ENCODE results near the gene ZAP70. TPM values are rescaled to one million over a fixed set of nuclear protein-coding genes. Genes with fewer than 3 reads are reported as not detected.

Gene ZAP70
- total RNA-seq, 4 donors from 2014 or later: 0.46 to 2.2 (median 1.5) TPM

DNA sequence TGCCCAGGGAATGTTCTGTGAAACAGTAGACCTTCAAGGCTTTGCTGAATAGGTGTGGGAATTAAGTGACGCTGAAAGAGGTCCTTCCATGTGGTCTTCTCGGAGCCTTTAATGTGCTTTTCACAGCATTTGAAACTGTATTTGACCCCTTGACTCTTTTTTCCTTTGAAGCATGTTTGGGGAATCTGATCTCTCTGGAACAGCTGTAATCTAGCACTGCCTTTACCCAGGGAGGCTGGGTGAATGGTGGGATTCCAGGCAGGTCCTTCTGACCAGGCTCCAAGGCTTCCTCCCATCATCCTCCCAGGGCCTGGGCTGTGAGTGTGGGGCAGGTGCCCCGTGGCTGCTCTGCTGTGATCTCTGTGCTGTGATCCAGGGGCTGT is 4.2 kb downstream of the ZAP70 start:
- H3K9me3 ChIP-seq: no peaks in the 10 kb centered on the region

DNA sequence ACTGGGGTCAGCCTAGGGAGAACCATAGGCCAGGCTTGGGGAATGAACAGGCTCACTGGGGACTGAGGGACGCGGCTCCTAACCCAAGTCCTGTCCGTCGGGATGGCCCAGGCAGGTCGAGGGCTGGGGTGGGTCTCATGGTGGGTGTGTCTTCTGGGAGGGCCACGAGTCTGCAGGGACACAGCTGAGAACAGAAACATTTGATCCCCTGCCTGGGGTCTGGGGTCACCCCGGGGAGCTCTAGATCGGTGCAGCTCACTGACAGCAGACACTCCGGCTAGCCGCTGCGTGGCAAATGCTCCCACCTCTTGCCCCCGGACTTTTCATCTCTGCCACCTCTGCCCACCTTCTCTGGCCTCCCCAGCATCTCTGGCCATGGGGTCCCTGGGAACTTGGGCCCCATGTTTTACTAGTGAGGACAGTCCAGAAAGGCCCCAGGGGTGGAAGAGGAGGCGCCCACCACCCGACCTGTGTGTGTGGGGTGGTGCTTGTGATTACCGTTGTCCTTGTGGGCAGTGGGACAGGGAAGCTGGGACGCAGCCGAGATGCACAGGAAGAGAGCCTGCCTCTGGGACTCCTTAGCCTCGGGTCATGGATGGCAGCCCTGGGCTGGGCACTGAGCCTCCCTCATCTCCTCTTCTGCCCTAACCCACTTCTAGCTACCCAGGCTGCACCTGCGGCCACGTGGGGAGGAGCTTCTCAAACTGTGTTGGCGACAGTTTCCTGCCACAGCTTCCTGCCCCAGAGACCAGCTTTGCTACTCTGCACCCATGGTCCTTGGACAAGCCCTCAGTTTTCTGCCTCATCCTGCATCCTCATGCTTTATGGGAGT is 4.9 kb downstream of the ZAP70 start:
- WGBS, 2 donors (ENCODE audit: low coverage in 1 of 2): 64% methylated on average over 9 of the region's 21 CpGs; no CpG with 5 or more reads in 1 of the 2 donors
- Histone ChIP-seq H3K27ac (no peak overlapping the region), H3K9me3 (no peaks in the 10 kb centered on the region), H3K36me3 (no peaks in the 10 kb centered on the region), H3K27me3 (no peaks in the 10 kb centered on the region), H3K4me1 (no peaks in the 10 kb centered on the region), H3K4me3 (no peak overlapping the region)
- TF ChIP-seq EP300 (IDR thresholded peaks at IDR 0.05) (no peak), POLR2A (IDR thresholded peaks at IDR 0.05) (no peak), POLR2AphosphoS5 (IDR thresholded peaks at IDR 0.05) (no peak)
- TF ChIP-seq, protein P1, sequence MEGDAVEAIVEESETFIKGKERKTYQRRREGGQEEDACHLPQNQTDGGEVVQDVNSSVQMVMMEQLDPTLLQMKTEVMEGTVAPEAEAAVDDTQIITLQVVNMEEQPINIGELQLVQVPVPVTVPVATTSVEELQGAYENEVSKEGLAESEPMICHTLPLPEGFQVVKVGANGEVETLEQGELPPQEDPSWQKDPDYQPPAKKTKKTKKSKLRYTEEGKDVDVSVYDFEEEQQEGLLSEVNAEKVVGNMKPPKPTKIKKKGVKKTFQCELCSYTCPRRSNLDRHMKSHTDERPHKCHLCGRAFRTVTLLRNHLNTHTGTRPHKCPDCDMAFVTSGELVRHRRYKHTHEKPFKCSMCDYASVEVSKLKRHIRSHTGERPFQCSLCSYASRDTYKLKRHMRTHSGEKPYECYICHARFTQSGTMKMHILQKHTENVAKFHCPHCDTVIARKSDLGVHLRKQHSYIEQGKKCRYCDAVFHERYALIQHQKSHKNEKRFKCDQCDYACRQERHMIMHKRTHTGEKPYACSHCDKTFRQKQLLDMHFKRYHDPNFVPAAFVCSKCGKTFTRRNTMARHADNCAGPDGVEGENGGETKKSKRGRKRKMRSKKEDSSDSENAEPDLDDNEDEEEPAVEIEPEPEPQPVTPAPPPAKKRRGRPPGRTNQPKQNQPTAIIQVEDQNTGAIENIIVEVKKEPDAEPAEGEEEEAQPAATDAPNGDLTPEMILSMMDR (IDR thresholded peaks at IDR 0.05): no peak
- ATAC-seq: no peak

More for the DNA sequence above, 4.2 kb downstream of the ZAP70 start:
- Histone ChIP-seq H3K27ac (no peak overlapping the region), H3K36me3 (no peaks in the 10 kb centered on the region), H3K4me1 (no peaks in the 10 kb centered on the region), H3K4me3 (no peak overlapping the region), H3K27me3 (no peaks in the 10 kb centered on the region)
- ATAC-seq: no peak
- WGBS, 2 donors (ENCODE audit: low coverage in 1 of 2): 72 to 80% methylated on average over 2 to 3 of the region's 3 CpGs
- TF ChIP-seq EP300 (IDR thresholded peaks at IDR 0.05) (no peak), POLR2A (IDR thresholded peaks at IDR 0.05) (no peak), POLR2AphosphoS5 (IDR thresholded peaks at IDR 0.05) (no peak)
- TF ChIP-seq, protein P1 (IDR thresholded peaks at IDR 0.05): no peak

DNA sequence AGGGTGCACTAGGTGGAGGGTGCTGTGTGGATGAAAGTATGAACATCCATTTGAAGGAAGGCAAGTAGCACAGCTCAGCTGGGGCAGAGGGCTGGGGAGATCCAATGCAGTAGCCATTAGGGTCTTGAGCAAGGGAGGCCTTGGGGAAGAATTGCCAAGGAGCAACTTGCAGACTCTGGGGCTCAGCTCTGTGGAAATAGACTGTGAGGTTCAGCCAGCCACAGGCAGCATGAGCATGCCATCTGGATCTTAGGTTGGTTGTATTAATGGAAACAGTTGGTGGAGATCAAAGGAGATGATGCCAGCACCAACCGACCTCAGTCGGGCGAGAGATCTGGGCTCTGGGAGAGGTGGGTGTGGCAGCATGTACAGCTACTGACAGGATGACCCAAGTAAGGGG is 5.6 kb downstream of the ZAP70 start:
- Histone ChIP-seq H3K36me3 (no peaks in the 10 kb centered on the region), H3K9me3 (no peaks in the 10 kb centered on the region), H3K4me3 (no peak overlapping the region), H3K27ac (no peak overlapping the region), H3K4me1 (no peaks in the 10 kb centered on the region), H3K27me3 (peaks cover 5% of the 10 kb centered on the region)
- TF ChIP-seq EP300 (IDR thresholded peaks at IDR 0.05): no peak
- TF ChIP-seq, protein P1 (IDR thresholded peaks at IDR 0.05): no peak
- TF ChIP-seq POLR2A (IDR thresholded peaks at IDR 0.05): no peak
- no peak for ATAC-seq
- 76% methylated on average over 3 of the region's 3 CpGs; no CpG with 5 or more reads in 1 of the 2 donors for WGBS, 2 donors (ENCODE audit: low coverage in 1 of 2)

DNA sequence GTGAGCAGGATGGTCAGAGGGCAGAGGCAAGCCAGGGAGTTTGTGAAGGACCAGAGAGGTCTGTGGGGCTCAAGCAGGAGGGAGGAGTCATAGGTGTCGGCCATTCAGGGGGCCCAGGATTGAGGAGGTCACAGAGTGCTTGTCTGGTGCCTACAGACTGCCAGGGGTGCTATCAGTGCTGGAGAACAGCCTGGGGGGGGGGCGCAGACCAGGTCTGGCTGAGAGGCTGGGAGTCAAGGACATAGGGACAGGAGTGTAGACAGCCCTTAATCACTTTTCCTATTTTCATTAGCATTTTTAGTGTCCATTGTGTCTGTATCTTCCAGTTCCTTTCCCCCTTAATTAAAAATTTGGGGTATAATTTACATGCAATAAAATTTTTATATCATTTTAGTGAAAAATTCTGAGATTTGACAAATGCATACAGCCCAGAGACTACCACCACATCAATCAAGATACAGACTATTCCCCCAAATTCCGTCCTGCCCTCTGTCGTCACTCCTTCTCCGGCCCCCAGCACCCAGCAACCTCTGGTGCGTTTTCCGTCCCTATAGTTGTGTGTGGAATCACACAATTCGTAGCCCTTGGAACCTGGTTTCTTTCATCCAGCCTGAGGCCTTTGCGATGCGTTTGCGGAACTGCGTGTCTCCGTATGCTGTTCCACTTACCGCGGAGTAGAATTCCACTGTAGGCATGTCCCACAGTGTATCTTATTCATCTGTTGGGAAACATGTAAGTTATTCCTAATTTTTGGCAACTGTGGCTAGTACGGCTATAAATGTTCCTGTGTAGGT is 6.2 kb downstream of the ZAP70 start:
- no peaks in the 10 kb centered on the region for H3K36me3 ChIP-seq
- no peak overlapping the region for H3K4me3 ChIP-seq
- H3K4me1 ChIP-seq: no peaks in the 10 kb centered on the region
- H3K27ac ChIP-seq: no peak overlapping the region
- WGBS, 2 donors (ENCODE audit: low coverage in 1 of 2): 92 to 94% methylated on average over 13 to 16 of the region's 16 CpGs
- TF ChIP-seq POLR2AphosphoS5 (IDR thresholded peaks at IDR 0.05): no peak
- TF ChIP-seq, protein P1 (IDR thresholded peaks at IDR 0.05): no peak
- TF ChIP-seq POLR2A (IDR thresholded peaks at IDR 0.05): no peak
- no peak for TF ChIP-seq EP300 (IDR thresholded peaks at IDR 0.05)
- no peak for ATAC-seq
- peaks cover 11% of the 10 kb centered on the region for H3K27me3 ChIP-seq
- H3K9me3 ChIP-seq: no peaks in the 10 kb centered on the region

Data from gastroesophageal sphincter (tissue), 4 donors.